ENCODE results near the gene CSPG4. TPM values are rescaled to one million over a fixed set of nuclear protein-coding genes. Genes with fewer than 3 reads are reported as not detected.

CSPG4 gene
- total RNA-seq, 1 experiment from 2014 or later: 2.0 TPM

GRCh38 chr15:75673426-75674235 is 39.0 kb downstream of the CSPG4 start:
- Histone ChIP-seq H4K20me1 (ENCODE audit: control insufficient read depth, insufficient read depth, insufficient read length) (no peaks in the 10 kb centered on the region), H3K4me1 (ENCODE audit: insufficient read depth, low read length) (peaks cover 8% of the 10 kb centered on the region; the same call in 1 of the 2 replicates), H3K27ac (ENCODE audit: insufficient read length, low read depth, low read length) (no peak overlapping the region), H2BK20ac (ENCODE audit: low read depth, low read length, poor library complexity, severe bottlenecking) (no peak overlapping the region), H3K27me3 (ENCODE audit: insufficient read depth, low read length) (no peaks in the 10 kb centered on the region), H3K9me3 (ENCODE audit: control insufficient read depth, low read depth, low read length) (no peaks in the 10 kb centered on the region), H2BK5ac (ENCODE audit: insufficient read length, low read length) (no peak overlapping the region), H3K79me1 (ENCODE audit: insufficient read depth, low read depth, low read length, poor library complexity, severe bottlenecking) (no peaks in the 10 kb centered on the region), H4K5ac (ENCODE audit: insufficient read length, low read depth, low read length) (no peak overlapping the region), H4K8ac (replicated peaks; ENCODE audit: insufficient read length, low read depth, low read length) (no peak overlapping the region), H2BK12ac (ENCODE audit: insufficient read length, low read depth, low read length) (no peak overlapping the region), H3K4me2 (ENCODE audit: insufficient read depth, insufficient read length, low read length) (no peak overlapping the region), H2AFZ (ENCODE audit: low read length) (no peak overlapping the region), H3K9ac (ENCODE audit: extremely low read depth, insufficient read length, low read length) (no peak overlapping the region), H2AK5ac (ENCODE audit: insufficient read length, low read length) (no peak overlapping the region), H3K56ac (ENCODE audit: insufficient read length, low read depth, low read length) (no peak overlapping the region), H2BK120ac (ENCODE audit: low read depth, low read length, poor library complexity, severe bottlenecking) (no peak overlapping the region), H3T11ph (ENCODE audit: low read length) (no peak overlapping the region), H3K79me2 (ENCODE audit: insufficient read depth, low read length) (no peaks in the 10 kb centered on the region), H2BK15ac (ENCODE audit: low read depth, low read length) (no peak overlapping the region), H4K91ac (ENCODE audit: insufficient read length, low read depth, low read length) (no peak overlapping the region), H3K18ac (ENCODE audit: insufficient read length, low read depth, low read length) (no peak overlapping the region), H3K23me2 (ENCODE audit: insufficient read length, low read depth, low read length, poor library complexity, severe bottlenecking) (no peaks in the 10 kb centered on the region), H3K23ac (ENCODE audit: insufficient read length, low read depth, low read length) (no peak overlapping the region), H3K4ac (ENCODE audit: low read depth, low read length) (no peak overlapping the region), H3K14ac (ENCODE audit: insufficient read depth, low read length) (no peak overlapping the region)
- Mint-ChIP-seq H3K36me3 (ENCODE audit: insufficient read depth in 1 of 3, low read depth in 3 of 3) (peaks cover 0 to 2% (median 0%) of the 10 kb centered on the region in 3 experiments; a peak in 2 of 7 replicates), H3K27ac (peak overlapping the region in 2 of 3 experiments; percentile 36 to 52; a peak in 2 of 7 replicates), H3K27me3 (ENCODE audit: low read depth) (peaks cover 2% of the 10 kb centered on the region), H3K4me3 (no peak overlapping the region), H3K9me3 (no peaks in the 10 kb centered on the region; a peak in 1 of 5 replicates), H3K4me1 (peaks cover 17 to 24% of the 10 kb centered on the region in 2 experiments)
- WGBS (ENCODE audit: extremely low coverage, insufficient read length, low lambda C conversion rate): no CpG with 5 or more reads among the region's 10 CpGs
- no peak for DNase-seq
- no peak for TF ChIP-seq CTCF (conservative IDR thresholded peaks at IDR 0.05)

Data from H9 (cell line).